Neural crest cell (in vitro differentiated cells): ENCODE results near the gene ATP6V0C. TPM values are rescaled to one million over a fixed set of nuclear protein-coding genes. Genes with fewer than 3 reads are reported as not detected.

Experiments used
- DNase-seq: peaks from one replicate; pipeline ENCODE4 v3.0.0; 2021; ENCODE audit warnings: low read depth, mixed read lengths, low spot score
- H3K27ac Mint-ChIP-seq: one replicate; pipeline ENCODE4 v1.8.0; 2021; ENCODE audit warnings: mild to moderate bottlenecking, mixed read lengths; ENCODE audit not compliant: unreplicated experiment
- H3K27me3 Mint-ChIP-seq: 2 replicates; pipeline ENCODE4 v1.8.0; 2021; ENCODE audit warnings: low read depth, mild to moderate bottlenecking, mixed read lengths
- H3K36me3 Mint-ChIP-seq: 2 replicates; pipeline ENCODE4 v1.8.0; 2021; ENCODE audit warnings: low read depth, mild to moderate bottlenecking, mixed read lengths
- H3K4me1 Mint-ChIP-seq: 2 replicates; pipeline ENCODE4 v1.8.0; 2021; ENCODE audit warnings: mixed read lengths
- H3K4me3 Mint-ChIP-seq: one replicate; pipeline ENCODE4 v1.8.0; 2021; ENCODE audit warnings: mild to moderate bottlenecking, mixed read lengths
- H3K9me3 Mint-ChIP-seq: 2 replicates; pipeline ENCODE4 v1.8.0; 2021; ENCODE audit warnings: mixed read lengths
- CTCF ChIP-seq: fragments of 200-600 bp; sonication (generic); conservative IDR thresholded peaks from 2 replicates; pipeline ENCODE4 v1.5.0; 2021; ENCODE audit warnings: antibody characterized with exemption, mild to moderate bottlenecking
- total RNA-seq: library from RNA; stranded (reverse); gene quantifications from 2 replicates; pipeline ENCODE4 v1.2.1, GENCODE V29; 2021

Gene ATP6V0C
- total RNA-seq, 1 donor from 2014 or later, result 154 TPM

DNA sequence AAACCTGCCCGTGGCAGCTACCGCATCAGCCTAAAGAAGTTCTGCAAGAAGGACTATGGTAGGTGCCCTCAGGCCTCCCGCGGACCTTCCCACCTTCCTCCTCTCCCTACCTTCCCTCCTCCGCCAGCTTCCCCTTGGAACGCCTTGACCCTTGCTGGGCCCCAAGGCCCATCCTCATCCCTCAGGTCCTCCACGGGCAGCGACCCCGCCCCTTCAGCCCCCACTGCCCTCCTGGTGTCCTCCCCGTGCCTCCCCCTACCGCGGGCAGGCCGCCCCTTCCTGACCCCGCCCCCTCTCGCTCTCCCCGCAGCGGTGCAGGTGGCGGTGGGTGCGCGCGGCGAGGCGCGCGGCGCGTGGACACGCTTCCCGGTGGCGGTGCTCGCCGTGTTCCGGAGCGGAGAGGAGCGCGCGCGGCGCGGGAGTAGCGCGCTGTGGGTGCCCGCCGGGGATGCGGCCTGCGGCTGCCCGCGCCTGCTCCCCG lies 40.3 kb upstream of the ATP6V0C start:
- DNase-seq, result no peak
- no peaks in the 10 kb centered on the region for H3K36me3 Mint-ChIP-seq
- peaks cover 20% of the 10 kb centered on the region for H3K27me3 Mint-ChIP-seq
- no peak for TF ChIP-seq CTCF
- no peaks in the 10 kb centered on the region for H3K9me3 Mint-ChIP-seq
- H3K4me1 Mint-ChIP-seq, result peaks cover 33% of the 10 kb centered on the region
- H3K27ac Mint-ChIP-seq, result no peak overlapping the region
- H3K4me3 Mint-ChIP-seq, result peak overlapping the region; percentile 89

- Mint-ChIP-seq H3K27me3 (peaks cover 19% of the 10 kb centered on the region), H3K4me1 (peaks cover 32% of the 10 kb centered on the region), H3K36me3 (no peaks in the 10 kb centered on the region), H3K4me3 (peak overlapping the region; percentile 74), H3K9me3 (no peaks in the 10 kb centered on the region), H3K27ac (no peak overlapping the region)
- DNase-seq, result peak; percentile 31
- peak; percentile 54 for TF ChIP-seq CTCF
Measured at GRCh38 chr16:2473999-2474876, 39.5 kb upstream of the ATP6V0C start.

DNA sequence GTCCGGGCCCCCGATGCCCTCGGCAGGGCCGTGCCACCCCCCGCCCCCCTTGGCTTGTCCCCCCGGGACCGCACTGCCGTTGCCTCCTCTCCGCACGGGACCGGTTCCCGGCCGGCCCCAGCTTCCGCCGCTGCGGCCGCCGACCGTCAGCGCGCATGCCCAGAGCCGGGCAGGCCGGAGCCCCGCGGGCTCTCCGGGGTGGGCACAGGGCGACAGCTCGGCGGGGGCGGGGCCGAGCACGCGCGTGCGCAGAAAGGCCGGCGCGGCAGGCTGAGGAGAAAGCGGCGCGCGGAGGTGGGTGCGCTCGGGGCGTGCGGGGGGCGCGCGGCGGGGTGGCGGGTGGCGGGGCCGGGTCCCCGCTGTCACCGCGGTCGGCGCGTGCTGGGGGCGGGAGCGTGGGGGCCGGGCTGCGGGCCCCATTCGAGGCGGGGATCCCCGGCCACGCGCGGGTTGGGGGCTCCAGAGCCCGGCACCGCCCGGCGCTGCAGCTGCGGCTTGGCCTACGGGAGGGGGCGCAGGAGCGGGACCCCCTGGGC lies 38.8 kb upstream of the ATP6V0C start, which contains the start of gene TBC1D24:
TBC1D24 (plus strand) TSS at position 251 of the 536 bp plus-strand sequence. CDS start 21,022 bp downstream, outside the sequence.
- no peak for TF ChIP-seq CTCF
- Mint-ChIP-seq H3K4me1 (peaks cover 27% of the 10 kb centered on the region), H3K4me3 (peak within 1 kb of the TSS; percentile 86), H3K9me3 (no peaks in the 10 kb centered on the region), H3K27me3 (peaks cover 15% of the 10 kb centered on the region), H3K36me3 (no peaks in the 10 kb centered on the region), H3K27ac (no peak within 1 kb of the TSS)
- DNase-seq, result peak; percentile 79

DNA sequence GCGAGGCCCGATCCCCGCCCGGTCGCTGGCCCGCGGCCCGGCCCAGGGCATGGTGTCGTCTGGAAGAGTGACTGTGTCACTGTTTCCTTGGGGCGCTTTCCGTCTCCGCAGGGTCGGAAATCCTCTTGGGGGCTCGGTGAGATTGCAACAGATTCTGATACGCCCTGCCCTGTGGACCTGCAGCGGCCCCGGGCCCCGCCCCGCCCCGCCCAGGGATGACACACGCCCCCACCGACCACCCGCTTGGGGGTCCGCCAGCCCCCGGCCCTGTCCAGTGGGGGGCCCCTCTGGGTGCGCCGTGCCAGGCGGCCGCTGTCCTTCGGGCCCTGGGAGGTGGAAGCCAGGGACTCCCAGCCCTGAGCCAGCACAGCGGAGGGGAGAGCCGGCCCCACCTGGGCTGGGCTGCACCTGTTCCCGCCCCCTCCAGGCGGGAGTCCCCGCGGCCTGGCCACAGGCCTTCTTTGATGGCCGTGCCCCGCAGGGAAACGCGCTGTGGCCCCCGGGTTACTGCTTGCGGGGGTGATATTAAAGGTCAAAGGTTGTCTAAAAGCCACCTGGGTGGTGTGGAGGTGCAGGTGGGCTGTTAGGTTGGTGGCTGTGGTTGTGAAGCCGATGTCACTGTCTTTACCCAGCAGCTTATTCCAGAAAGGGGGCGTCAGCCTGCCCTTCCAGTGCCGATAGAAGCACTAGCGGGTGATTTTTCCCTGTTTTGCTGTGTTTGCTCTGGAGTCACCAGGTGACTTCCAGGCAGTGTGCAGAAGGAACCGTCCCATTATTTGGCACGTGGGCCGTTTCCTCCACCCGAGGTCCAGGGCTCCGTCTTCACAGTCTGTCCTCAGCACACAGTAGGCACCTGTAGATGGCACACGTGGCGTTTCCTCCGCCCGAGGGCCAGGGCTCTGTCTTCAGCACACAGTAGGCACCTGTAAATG lies 38.1 kb upstream of the ATP6V0C start:
- peaks cover 14% of the 10 kb centered on the region for H3K27me3 Mint-ChIP-seq
- peaks cover 22% of the 10 kb centered on the region for H3K4me1 Mint-ChIP-seq
- H3K36me3 Mint-ChIP-seq, result no peaks in the 10 kb centered on the region
- no peak for DNase-seq
- H3K4me3 Mint-ChIP-seq, result peak overlapping the region; percentile 86
- no peak overlapping the region for H3K27ac Mint-ChIP-seq
- no peaks in the 10 kb centered on the region for H3K9me3 Mint-ChIP-seq
- TF ChIP-seq CTCF, result no peak

- Mint-ChIP-seq H3K27me3 (peaks cover 14% of the 10 kb centered on the region), H3K27ac (no peak overlapping the region), H3K4me1 (peaks cover 21% of the 10 kb centered on the region), H3K9me3 (no peaks in the 10 kb centered on the region), H3K4me3 (peak overlapping the region; percentile 86), H3K36me3 (no peaks in the 10 kb centered on the region)
- no peak for TF ChIP-seq CTCF
- DNase-seq, result no peak
Measured at GRCh38 chr16:2476345-2476720, 37.4 kb upstream of the ATP6V0C start.
